GM21825 (cell line): Measurements from ENCODE around the gene CDKN1B.

Experiments
- ATAC-seq: cut with Tn5 transposase; IDR thresholded peaks from one replicate; pipeline ENCODE4 v1.9.1; 2021; ENCODE audit warnings: mild to moderate bottlenecking, moderate library complexity; ENCODE audit not compliant: unreplicated experiment

The CDKN1B gene

GRCh38 chr12:12700254-12700653 lies 16.9 kb upstream of the CDKN1B start:
- no peak for ATAC-seq

- no peak for ATAC-seq
These were observed 15.7 kb upstream of the CDKN1B start for GRCh38 chr12:12701457-12701856.

- peak; percentile 70 for ATAC-seq
These were observed 12.5 kb upstream of the CDKN1B start for GRCh38 chr12:12704593-12705230.

GRCh38 chr12:12705838-12706520 lies 11.2 kb upstream of the CDKN1B start:
- ATAC-seq, result no peak

- ATAC-seq, result no peak
These were observed 3.3 kb upstream of the CDKN1B start for GRCh38 chr12:12713932-12714275.

- no peak for ATAC-seq
These were observed 2.7 kb upstream of the CDKN1B start for GRCh38 chr12:12714276-12715021.

- no peak for ATAC-seq
These were observed 2.1 kb upstream of the CDKN1B start for GRCh38 chr12:12715128-12715458.

- peak; percentile 33 for ATAC-seq
These were observed 1.6 kb upstream of the CDKN1B start for GRCh38 chr12:12715459-12716150.

- ATAC-seq, result no peak
These were observed 896 bp upstream of the CDKN1B start for GRCh38 chr12:12716151-12716792.

GRCh38 chr12:12717586-12718380 lies 615 bp downstream of the CDKN1B start:
- ATAC-seq, result peak; percentile 4

GRCh38 chr12:12718381-12718759 lies 1.2 kb downstream of the CDKN1B start:
- ATAC-seq, result no peak

- ATAC-seq, result no peak
These were observed 1.7 kb downstream of the CDKN1B start for GRCh38 chr12:12718853-12719252.

- ATAC-seq, result no peak
These were observed 2.3 kb downstream of the CDKN1B start for GRCh38 chr12:12719496-12719895.

- no peak for ATAC-seq
These were observed 2.9 kb downstream of the CDKN1B start for GRCh38 chr12:12720052-12720451.

- ATAC-seq, result no peak
These were observed 3.5 kb downstream of the CDKN1B start for GRCh38 chr12:12720672-12721161.

GRCh38 chr12:12721176-12721751 lies 4.1 kb downstream of the CDKN1B start:
- no peak for ATAC-seq

- no peak for ATAC-seq
These were observed 4.8 kb downstream of the CDKN1B start for GRCh38 chr12:12721814-12722434.

- ATAC-seq, result no peak
These were observed 5.4 kb downstream of the CDKN1B start for GRCh38 chr12:12722435-12723148.
